Myocyte (in vitro differentiated cells): ENCODE results near the gene MYO5C. TPM values are rescaled to one million over a fixed set of nuclear protein-coding genes. Genes with fewer than 3 reads are reported as not detected.

ENCODE experiments used
- DNase-seq: peaks from one replicate; pipeline ENCODE4 v3.0.0-alpha.2; 2012; ENCODE audit warnings: low read depth
- total RNA-seq: library from RNA; depleted of rRNA; stranded (reverse); fragments of >200 nt; gene quantifications from 2 replicates; pipeline ENCODE4 v1.2.3, GENCODE V29; 2014

Gene MYO5C
- total RNA-seq, 1 donor from 2014 or later = 0.64 TPM

- no peak for DNase-seq
Observed at GRCh38 chr15:52280326-52281084, 15.1 kb downstream of the MYO5C start.

DNA sequence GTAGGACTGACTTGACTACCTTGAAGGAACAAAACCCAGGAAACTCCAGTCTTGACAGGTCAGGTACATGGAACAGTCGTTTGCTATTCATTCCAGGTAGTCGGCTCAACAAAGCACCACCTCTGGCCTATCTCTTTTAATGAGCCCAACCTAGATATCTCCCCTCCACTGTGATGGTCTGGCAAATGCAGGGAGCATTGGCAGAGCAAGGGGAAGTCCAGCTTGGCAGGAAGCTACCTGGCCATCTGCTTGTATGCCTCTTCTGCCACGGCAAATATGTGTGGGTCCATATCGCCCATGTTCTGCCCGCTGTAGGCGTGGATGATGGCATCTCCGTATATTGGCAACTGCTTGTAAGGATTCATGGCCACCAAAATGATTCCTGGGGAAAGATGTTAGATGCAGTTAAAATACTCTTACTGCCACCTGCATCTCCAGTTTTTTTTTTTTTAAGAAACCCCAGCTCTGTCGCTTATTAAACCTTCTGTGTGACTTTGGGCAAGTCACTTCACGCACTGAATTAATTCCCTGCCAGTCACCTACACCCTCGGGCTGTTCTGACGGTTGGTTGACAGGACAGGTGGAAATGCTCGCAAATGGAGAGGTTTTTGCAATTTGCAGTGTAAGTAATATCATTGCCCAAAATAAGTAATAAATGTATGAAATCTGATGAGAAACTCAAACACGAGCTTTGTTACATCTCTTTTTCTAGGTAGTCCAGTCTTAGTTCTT is 16.8 kb downstream of the MYO5C start:
- DNase-seq = no peak

- DNase-seq = peak; percentile 44
Observed at GRCh38 chr15:52278135-52278534, 17.5 kb downstream of the MYO5C start.

- no peak for DNase-seq
Observed at GRCh38 chr15:52277575-52277974, 18.0 kb downstream of the MYO5C start.

DNA sequence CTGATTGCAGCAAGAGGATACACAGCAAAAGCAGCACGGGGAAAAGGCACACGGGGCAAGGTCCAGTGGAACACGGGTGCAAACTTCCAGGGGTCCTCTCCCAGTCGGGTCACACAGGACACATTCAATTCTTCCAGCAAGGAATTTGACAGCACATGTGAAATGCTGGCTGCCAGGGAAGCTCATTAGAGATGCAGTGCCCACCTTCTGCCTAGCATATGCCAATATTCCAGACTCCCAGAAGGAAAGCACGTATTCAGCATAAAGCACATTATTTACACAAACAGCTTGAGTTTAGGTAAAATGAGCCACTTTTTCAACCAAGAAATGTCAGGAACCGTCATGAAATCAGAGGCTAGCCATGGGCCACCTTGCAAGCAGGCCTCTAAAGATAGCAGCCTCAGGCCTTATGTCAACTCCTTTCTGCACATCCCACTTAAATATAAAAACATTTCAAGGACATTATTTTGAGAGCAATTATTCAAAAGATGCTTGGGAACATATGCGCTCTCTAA is 19.3 kb downstream of the MYO5C start:
- no peak for DNase-seq

DNA sequence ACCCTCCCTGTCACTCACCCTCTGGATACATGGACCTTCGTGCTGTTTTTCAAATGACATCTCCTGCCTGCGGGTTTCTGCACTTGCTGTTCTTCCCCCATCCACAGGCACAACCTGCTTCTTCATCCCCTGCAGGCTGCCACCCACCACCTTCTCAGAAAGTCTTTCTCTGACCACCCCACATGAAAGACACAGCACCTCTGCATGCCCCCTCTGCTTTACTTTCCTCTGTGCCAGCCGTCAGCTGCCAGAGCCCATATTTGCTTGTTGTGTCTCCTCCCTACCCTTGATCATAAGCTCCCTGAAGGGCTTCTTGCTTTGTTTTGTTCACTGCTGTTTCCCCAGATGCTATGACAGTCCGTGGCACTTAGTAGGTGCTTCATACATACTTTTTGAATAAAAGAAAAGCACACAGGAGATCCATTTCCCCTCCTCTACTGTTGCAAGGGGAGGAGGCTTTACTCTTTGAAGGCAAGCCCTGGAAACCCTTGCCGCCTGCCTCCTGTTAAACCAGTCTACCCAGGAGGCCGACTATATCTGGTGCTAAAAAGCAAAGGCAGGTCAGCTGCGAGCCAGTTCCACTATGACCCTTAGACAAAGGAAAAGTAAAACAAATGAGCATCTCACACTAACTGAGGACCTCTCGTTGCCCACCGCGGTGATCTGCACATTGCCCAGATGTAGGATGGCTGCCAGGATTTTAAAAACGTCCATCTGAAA is 31.9 kb downstream of the MYO5C start:
- DNase-seq = no peak

- DNase-seq = no peak
Observed at GRCh38 chr15:52262364-52262763, 33.2 kb downstream of the MYO5C start.

DNA sequence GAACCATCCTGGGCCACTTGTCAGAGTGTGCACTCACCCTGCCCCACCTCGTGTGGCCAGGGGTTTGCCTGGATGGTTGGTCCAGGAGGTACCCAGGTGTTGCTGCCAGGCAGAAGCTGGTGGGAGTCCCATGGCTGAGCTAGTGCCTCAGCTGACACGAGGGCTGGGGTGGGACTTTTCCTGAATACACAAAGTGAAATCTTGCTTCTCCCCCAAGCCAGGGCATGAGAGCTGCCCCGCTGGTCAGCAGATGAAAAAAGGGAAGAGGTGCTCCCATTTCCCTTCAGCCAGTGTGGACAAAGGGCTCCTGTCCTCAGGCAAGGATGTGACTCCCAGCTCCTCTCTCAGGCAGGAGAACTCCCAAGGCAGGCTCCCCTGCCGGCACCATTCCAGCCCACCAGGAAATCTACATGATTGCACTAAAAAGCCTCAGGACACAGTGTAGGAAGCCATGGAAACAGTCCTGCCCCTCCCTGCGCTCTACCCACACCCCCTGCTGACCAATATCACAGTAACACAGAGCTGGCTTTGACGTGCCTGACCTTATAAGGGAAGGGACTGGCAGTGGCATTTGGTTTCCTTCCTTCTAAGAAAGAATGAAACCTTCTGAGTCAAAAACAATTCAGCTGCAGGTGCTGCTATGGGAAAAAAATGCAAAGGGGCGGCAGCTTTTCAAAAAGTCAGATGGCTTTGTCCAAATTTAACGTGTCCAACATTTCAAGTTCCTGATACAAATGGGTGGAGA is 33.9 kb downstream of the MYO5C start:
- DNase-seq = peak; percentile 71

GRCh38 chr15:52261026-52261425 is 34.6 kb downstream of the MYO5C start:
- no peak for DNase-seq

DNA sequence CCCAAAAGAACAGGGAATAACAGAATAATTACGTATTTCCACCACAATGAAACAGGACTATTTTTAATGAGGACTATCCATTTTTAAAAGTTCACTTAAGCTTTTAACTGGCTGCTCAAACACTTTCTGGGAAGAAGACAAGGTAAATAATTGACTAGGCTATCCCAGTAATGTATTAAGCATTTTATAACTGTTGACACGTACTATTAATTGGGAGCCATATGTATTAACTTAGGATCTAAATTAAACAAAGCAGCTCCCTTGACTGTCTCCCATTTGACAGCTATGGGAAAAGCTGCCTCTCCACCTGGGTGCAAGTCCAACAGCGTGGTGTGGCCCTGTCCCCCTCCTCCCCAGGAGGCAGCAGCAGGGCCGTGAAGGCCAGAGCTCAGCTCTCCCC is 36.1 kb downstream of the MYO5C start:
- DNase-seq = no peak

GRCh38 chr15:52258461-52258860 is 37.1 kb downstream of the MYO5C start:
- DNase-seq = no peak

GRCh38 chr15:52257734-52258062 is 37.9 kb downstream of the MYO5C start:
- DNase-seq = peak; percentile 73

DNA sequence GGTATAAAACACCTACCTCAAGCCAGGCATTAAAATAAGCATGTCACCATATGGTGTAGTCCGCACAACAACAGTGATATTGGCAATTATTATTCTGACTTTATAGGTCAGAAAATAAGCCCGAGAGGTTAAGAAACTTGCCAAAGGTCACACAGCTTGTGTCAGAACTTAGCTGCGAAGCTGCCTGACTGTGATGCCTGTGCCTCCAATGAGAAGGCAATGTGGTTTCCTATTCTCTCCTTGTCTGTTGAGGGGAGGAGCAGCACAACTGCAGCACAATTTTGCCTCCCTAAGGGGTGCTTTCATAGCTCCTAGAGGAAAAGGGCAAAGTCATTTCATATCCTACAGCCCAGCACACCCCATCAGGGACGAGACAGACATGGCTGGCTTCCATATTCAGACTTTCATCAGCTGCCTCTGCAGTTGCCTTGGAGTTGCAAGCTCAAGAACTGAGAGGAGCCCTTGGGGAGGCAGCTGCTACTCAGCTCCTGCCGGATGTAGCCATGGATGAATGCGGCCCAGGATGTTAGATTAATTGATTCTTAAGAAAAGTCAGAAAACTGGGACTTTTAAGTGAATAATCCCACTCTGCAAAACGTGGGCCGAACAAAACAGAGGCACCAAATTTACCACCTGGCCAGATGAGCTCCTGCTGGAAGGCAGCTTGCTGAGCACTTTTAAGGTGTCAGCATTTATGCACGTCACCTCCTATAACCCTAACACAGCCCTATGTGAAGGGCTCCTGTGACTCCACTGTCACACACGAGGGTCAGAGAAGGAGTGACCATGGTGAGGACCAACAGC is 38.5 kb downstream of the MYO5C start:
- DNase-seq = peak; percentile 70

DNA sequence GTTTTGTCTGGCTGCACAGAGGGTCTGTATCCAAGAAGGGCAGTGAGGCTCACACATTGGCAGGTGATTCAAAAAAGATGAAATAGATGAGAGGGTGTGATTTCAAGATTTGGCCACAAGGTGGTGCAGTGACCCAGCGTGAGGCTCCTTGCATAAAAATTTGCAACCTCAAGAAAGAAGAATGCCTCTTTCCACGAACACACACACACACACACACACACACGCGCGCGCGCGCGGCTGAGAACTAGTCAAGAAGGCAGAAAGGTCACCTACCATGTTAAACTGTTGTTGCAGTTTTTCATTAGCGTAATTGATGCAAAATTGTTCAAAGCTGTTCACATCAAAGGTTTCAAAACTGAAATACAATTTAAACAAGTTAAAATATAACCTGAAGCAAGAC is 39.2 kb downstream of the MYO5C start:
- peak; percentile 80 for DNase-seq

DNA sequence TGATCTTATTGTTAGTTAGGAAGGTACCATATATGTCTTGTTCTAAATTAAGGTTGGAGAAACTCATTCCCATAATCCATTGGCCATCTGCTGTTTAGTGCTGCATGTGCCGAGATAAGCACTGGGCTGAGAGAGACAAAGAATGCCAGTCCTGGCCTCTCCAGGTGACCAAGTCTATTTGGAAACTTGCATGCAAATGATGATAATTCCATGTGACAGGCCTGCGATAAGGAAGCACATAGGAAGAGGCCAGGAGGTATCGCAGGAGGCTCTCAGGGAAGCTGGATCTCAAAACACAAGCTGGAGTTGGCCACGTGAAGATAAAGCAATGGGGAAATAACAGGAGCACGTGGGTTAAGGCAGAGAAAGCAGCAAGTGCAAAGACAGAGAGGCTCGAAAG is 39.7 kb downstream of the MYO5C start:
- DNase-seq = no peak

GRCh38 chr15:52255008-52255407 is 40.6 kb downstream of the MYO5C start:
- DNase-seq = no peak

GRCh38 chr15:52254391-52254790 is 41.2 kb downstream of the MYO5C start:
- no peak for DNase-seq

DNA sequence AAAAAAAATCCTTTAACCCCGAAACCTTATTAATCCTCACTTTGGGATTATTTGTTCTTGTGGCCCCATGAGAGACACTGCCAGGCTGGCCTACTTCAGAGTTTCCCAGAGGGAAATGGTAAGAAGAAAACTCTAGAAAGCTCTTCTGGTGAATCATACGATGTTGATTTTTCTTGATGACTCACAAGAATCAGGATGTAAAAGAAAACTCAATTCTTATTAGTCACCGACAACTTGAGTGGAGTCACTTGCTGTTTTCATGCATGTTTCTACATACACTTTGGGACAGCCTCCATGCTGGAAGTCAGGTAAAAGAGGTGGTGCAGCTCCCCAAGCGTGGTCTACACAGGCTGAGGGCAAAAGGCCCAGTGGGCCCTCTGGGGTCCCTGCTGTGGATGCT is 42.8 kb downstream of the MYO5C start:
- DNase-seq = peak; percentile 62

GRCh38 chr15:52251144-52251860 is 44.3 kb downstream of the MYO5C start:
- no peak for DNase-seq

GRCh38 chr15:52247461-52247860 is 48.1 kb downstream of the MYO5C start:
- no peak for DNase-seq
